ENCODE data around the gene ATP11B. TPM values are rescaled to one million over a fixed set of nuclear protein-coding genes. Genes with fewer than 3 reads are reported as not detected.

The ATP11B gene
- polyA plus RNA-seq, 6 donors from 2014 or later = 21.4 to 41.7 (median 27.8) TPM

- peak overlapping the region in 1 of 6 donors; percentile 26 for H3K27ac Mint-ChIP-seq
- ATAC-seq (ENCODE audit: low read depth in 2 of 2) = peak; percentile 25 to 27
These were observed 144.2 kb downstream of the ATP11B start for GRCh38 chr3:182937293-182938051.

GRCh38 chr3:182940266-182940808, 147.0 kb downstream of the ATP11B start:
- Mint-ChIP-seq H3K9me3 (no peaks in the 10 kb centered on the region), H3K36me3 (peaks cover 8 to 10% of the 10 kb centered on the region in 2 donors), H3K4me3 (no peak overlapping the region), H3K27me3 (no peaks in the 10 kb centered on the region), H3K27ac (peak overlapping the region in 1 of 6 donors; percentile 16), H3K4me1 (peaks cover 0 to 12% (median 6%) of the 10 kb centered on the region in 3 donors)
- ATAC-seq (ENCODE audit: low read depth in 2 of 2) (no peak), DNase-seq (no peak)

More at GRCh38 chr3:182937293-182938051, 144.2 kb downstream of the ATP11B start:
- Mint-ChIP-seq H3K4me1 (peaks cover 0 to 12% (median 6%) of the 10 kb centered on the region in 3 donors), H3K9me3 (peaks cover 0 to 9% (median 5%) of the 10 kb centered on the region in 7 donors), H3K36me3 (peaks cover 0 to under 1% of the 10 kb centered on the region in 2 donors), H3K4me3 (peak overlapping the region in 1 of 8 donors; percentile 57), H3K27me3 (no peaks in the 10 kb centered on the region)
- DNase-seq = no peak

- Mint-ChIP-seq H3K36me3 (peaks cover 16 to 19% of the 10 kb centered on the region in 2 donors), H3K9me3 (no peaks in the 10 kb centered on the region), H3K27ac (no peak overlapping the region), H3K4me1 (peaks cover 0 to 12% (median 6%) of the 10 kb centered on the region in 3 donors), H3K27me3 (no peaks in the 10 kb centered on the region), H3K4me3 (no peak overlapping the region)
- ATAC-seq (ENCODE audit: low read depth in 2 of 2) = no peak
- DNase-seq = no peak
These were observed 148.4 kb downstream of the ATP11B start for GRCh38 chr3:182941719-182942118.

- Mint-ChIP-seq H3K27ac (peak overlapping the region in 3 of 6 donors; percentile 2 to 19 (median 8)), H3K9me3 (no peaks in the 10 kb centered on the region), H3K4me3 (no peak overlapping the region), H3K4me1 (peaks cover 0 to 8% (median 3%) of the 10 kb centered on the region in 3 donors), H3K27me3 (no peaks in the 10 kb centered on the region), H3K36me3 (peaks cover 30 to 37% of the 10 kb centered on the region in 2 donors)
- ATAC-seq (ENCODE audit: low read depth in 2 of 2) (peak in 1 of 2 donors; percentile 39), DNase-seq (no peak)
These were observed 154.6 kb downstream of the ATP11B start for GRCh38 chr3:182947888-182948287.

GRCh38 chr3:182948305-182948704, 155.0 kb downstream of the ATP11B start:
- Mint-ChIP-seq H3K4me1 (peaks cover 0 to 8% (median 4%) of the 10 kb centered on the region in 3 donors), H3K27ac (peak overlapping the region in 1 of 6 donors; percentile 8), H3K27me3 (no peaks in the 10 kb centered on the region), H3K9me3 (no peaks in the 10 kb centered on the region), H3K4me3 (no peak overlapping the region), H3K36me3 (peaks cover 31 to 37% of the 10 kb centered on the region in 2 donors)
- DNase-seq (no peak), ATAC-seq (ENCODE audit: low read depth in 2 of 2) (no peak)

- H3K27me3 Mint-ChIP-seq = no peaks in the 10 kb centered on the region
- no peak overlapping the region for H3K4me3 Mint-ChIP-seq
- ATAC-seq (ENCODE audit: low read depth in 2 of 2) = no peak
- no peak for DNase-seq
- H3K9me3 Mint-ChIP-seq = no peaks in the 10 kb centered on the region
- H3K36me3 Mint-ChIP-seq = peaks cover 30 to 41% of the 10 kb centered on the region in 2 donors
- peaks cover 0 to 8% (median 4%) of the 10 kb centered on the region in 3 donors for H3K4me1 Mint-ChIP-seq
- H3K27ac Mint-ChIP-seq = no peak overlapping the region
These were observed 156.4 kb downstream of the ATP11B start for GRCh38 chr3:182949688-182950087.

GRCh38 chr3:182954553-182955235, 161.4 kb downstream of the ATP11B start:
- H3K27ac Mint-ChIP-seq = peak overlapping the region in 1 of 6 donors; percentile 11
- DNase-seq (no peak), ATAC-seq (ENCODE audit: low read depth in 2 of 2) (no peak)
- no peak overlapping the region for H3K4me3 Mint-ChIP-seq
- H3K4me1 Mint-ChIP-seq = peaks cover 0 to 7% (median 4%) of the 10 kb centered on the region in 3 donors
- H3K27me3 Mint-ChIP-seq = no peaks in the 10 kb centered on the region
- H3K36me3 Mint-ChIP-seq = peaks cover 27 to 29% of the 10 kb centered on the region in 2 donors
- no peaks in the 10 kb centered on the region for H3K9me3 Mint-ChIP-seq

- Mint-ChIP-seq H3K27me3 (no peaks in the 10 kb centered on the region), H3K27ac (no peak overlapping the region), H3K4me3 (no peak overlapping the region), H3K36me3 (peaks cover 24 to 30% of the 10 kb centered on the region in 2 donors), H3K9me3 (no peaks in the 10 kb centered on the region), H3K4me1 (peaks cover 0 to 4% (median 3%) of the 10 kb centered on the region in 3 donors)
- no peak for ATAC-seq (ENCODE audit: low read depth in 2 of 2)
- DNase-seq = no peak
These were observed 163.9 kb downstream of the ATP11B start for GRCh38 chr3:182957226-182957625.

- H3K4me3 Mint-ChIP-seq = no peak overlapping the region
- no peaks in the 10 kb centered on the region for H3K9me3 Mint-ChIP-seq
- peaks cover 19 to 28% of the 10 kb centered on the region in 2 donors for H3K36me3 Mint-ChIP-seq
- peak overlapping the region in 1 of 6 donors; percentile 24 for H3K27ac Mint-ChIP-seq
- no peak for ATAC-seq (ENCODE audit: low read depth in 2 of 2)
- peaks cover 0 to 3% (median 3%) of the 10 kb centered on the region in 3 donors for H3K4me1 Mint-ChIP-seq
- DNase-seq = no peak
- H3K27me3 Mint-ChIP-seq = no peaks in the 10 kb centered on the region
These were observed 164.5 kb downstream of the ATP11B start for GRCh38 chr3:182957676-182958266.

GRCh38 chr3:182959474-182960350, 166.4 kb downstream of the ATP11B start:
- ATAC-seq (ENCODE audit: low read depth in 2 of 2) (no peak), DNase-seq (no peak)
- Mint-ChIP-seq H3K36me3 (peaks cover 16 to 21% of the 10 kb centered on the region in 2 donors), H3K9me3 (no peaks in the 10 kb centered on the region), H3K27me3 (no peaks in the 10 kb centered on the region), H3K27ac (peak overlapping the region in 1 of 6 donors; percentile 27), H3K4me1 (peaks cover 0 to 3% (median 0%) of the 10 kb centered on the region in 3 donors), H3K4me3 (no peak overlapping the region)

GRCh38 chr3:182962166-182962565, 168.9 kb downstream of the ATP11B start:
- H3K4me3 Mint-ChIP-seq = no peak overlapping the region
- ATAC-seq (ENCODE audit: low read depth in 2 of 2) (no peak), DNase-seq (no peak)
- H3K4me1 Mint-ChIP-seq = peaks cover 7 to 9% (median 8%) of the 10 kb centered on the region in 3 donors
- no peaks in the 10 kb centered on the region for H3K27me3 Mint-ChIP-seq
- H3K27ac Mint-ChIP-seq = no peak overlapping the region
- peaks cover 9 to 16% of the 10 kb centered on the region in 2 donors for H3K36me3 Mint-ChIP-seq
- no peaks in the 10 kb centered on the region for H3K9me3 Mint-ChIP-seq

- Mint-ChIP-seq H3K9me3 (no peaks in the 10 kb centered on the region), H3K36me3 (peaks cover 0 to 12% of the 10 kb centered on the region in 2 donors), H3K4me1 (peaks cover 17 to 27% (median 24%) of the 10 kb centered on the region in 3 donors), H3K4me3 (no peak overlapping the region), H3K27ac (no peak overlapping the region), H3K27me3 (no peaks in the 10 kb centered on the region)
- DNase-seq (no peak), ATAC-seq (ENCODE audit: low read depth in 2 of 2) (no peak)
These were observed 170.9 kb downstream of the ATP11B start for GRCh38 chr3:182964179-182964578.
